ENCODE data around the gene SSU72.

SSU72 gene

GRCh38 chr1:1554550-1554925 is 20.1 kb downstream of the SSU72 start:
- POLR2A ChIA-PET = no interaction called here
- CTCF ChIA-PET = interaction anchor here (1.2 to 2.1 kb wide), 2 partner anchors 12 to 55 kb away, joined by 4 to 7 read pairs; no protein-coding TSS in a partner anchor
- no peak overlapping the region for H3K27ac ChIP-seq (ENCODE audit: insufficient read depth in 1 of 2, low read depth in 1 of 2, low read length in 2 of 2, poor library complexity in 1 of 2, severe bottlenecking in 2 of 2)
- no peaks in the 10 kb centered on the region for H3K9me3 ChIP-seq (ENCODE audit: control extremely low read depth in 1 of 5, control insufficient read depth in 4 of 5, insufficient read depth in 2 of 5, low read depth in 1 of 5, low read length in 4 of 5)
- no peaks in the 10 kb centered on the region for H3K4me1 ChIP-seq (ENCODE audit: control extremely low read depth in 1 of 4, control insufficient read depth in 4 of 4, insufficient read depth in 4 of 4, low read length in 3 of 4)
- H3K4me3 ChIP-seq (ENCODE audit: control insufficient read depth in 1 of 7, extremely low read depth in 1 of 7, insufficient read depth in 4 of 7, low read depth in 2 of 7, low read length in 6 of 7) = no peak overlapping the region
- H3K36me3 ChIP-seq (ENCODE audit: control insufficient read depth in 4 of 4, insufficient read depth in 4 of 4, low read length in 3 of 4) = peaks cover 0 to 43% (median 10%) of the 10 kb centered on the region in 4 experiments
- 96% methylated on average over 13 of the region's 13 CpGs for WGBS (ENCODE audit: insufficient coverage)
- H3K27me3 ChIP-seq (replicated peaks in 2 of 5; ENCODE audit: control insufficient read depth in 4 of 5, insufficient read depth in 5 of 5, low read length in 4 of 5) = no peaks in the 10 kb centered on the region
- DNase-seq = no peak

GRCh38 chr1:1553821-1554494 is 20.7 kb downstream of the SSU72 start:
- CTCF ChIA-PET = interaction anchor here (1.2 to 2.1 kb wide), 2 partner anchors 12 to 56 kb away, joined by 4 to 7 read pairs; no protein-coding TSS in a partner anchor
- DNase-seq = no peak
- Histone ChIP-seq H3K4me1 (ENCODE audit: control extremely low read depth in 1 of 4, control insufficient read depth in 4 of 4, insufficient read depth in 4 of 4, low read length in 3 of 4) (no peaks in the 10 kb centered on the region), H3K27ac (ENCODE audit: insufficient read depth in 1 of 2, low read depth in 1 of 2, low read length in 2 of 2, poor library complexity in 1 of 2, severe bottlenecking in 2 of 2) (no peak overlapping the region), H3K4me3 (ENCODE audit: control insufficient read depth in 1 of 7, extremely low read depth in 1 of 7, insufficient read depth in 4 of 7, low read depth in 2 of 7, low read length in 6 of 7) (no peak overlapping the region), H3K27me3 (replicated peaks in 2 of 5; ENCODE audit: control insufficient read depth in 4 of 5, insufficient read depth in 5 of 5, low read length in 4 of 5) (no peaks in the 10 kb centered on the region), H3K36me3 (ENCODE audit: control insufficient read depth in 4 of 4, insufficient read depth in 4 of 4, low read length in 3 of 4) (peaks cover 0 to 39% (median 9%) of the 10 kb centered on the region in 4 experiments), H3K9me3 (ENCODE audit: control extremely low read depth in 1 of 5, control insufficient read depth in 4 of 5, insufficient read depth in 2 of 5, low read depth in 1 of 5, low read length in 4 of 5) (no peaks in the 10 kb centered on the region)
- POLR2A ChIA-PET = no interaction called here
- 94% methylated on average over 35 of the region's 35 CpGs for WGBS (ENCODE audit: insufficient coverage)

- 98% methylated on average over 10 of the region's 10 CpGs for WGBS (ENCODE audit: insufficient coverage)
- no peak for DNase-seq
- H3K36me3 ChIP-seq (ENCODE audit: control insufficient read depth in 4 of 4, insufficient read depth in 4 of 4, low read length in 3 of 4) = peaks cover 0 to 46% (median 9%) of the 10 kb centered on the region in 4 experiments
- ChIA-PET CTCF (no interaction called here), POLR2A (no interaction called here)
- no peaks in the 10 kb centered on the region for H3K9me3 ChIP-seq (ENCODE audit: control extremely low read depth in 1 of 5, control insufficient read depth in 4 of 5, insufficient read depth in 2 of 5, low read depth in 1 of 5, low read length in 4 of 5)
- H3K4me1 ChIP-seq (ENCODE audit: control extremely low read depth in 1 of 4, control insufficient read depth in 4 of 4, insufficient read depth in 4 of 4, low read length in 3 of 4) = no peaks in the 10 kb centered on the region
- H3K27ac ChIP-seq (ENCODE audit: insufficient read depth in 1 of 2, low read depth in 1 of 2, low read length in 2 of 2, poor library complexity in 1 of 2, severe bottlenecking in 2 of 2) = no peak overlapping the region
- H3K27me3 ChIP-seq (replicated peaks in 2 of 5; ENCODE audit: control insufficient read depth in 4 of 5, insufficient read depth in 5 of 5, low read length in 4 of 5) = no peaks in the 10 kb centered on the region
- no peak overlapping the region for H3K4me3 ChIP-seq (ENCODE audit: control insufficient read depth in 1 of 7, extremely low read depth in 1 of 7, insufficient read depth in 4 of 7, low read depth in 2 of 7, low read length in 6 of 7)
Observed at GRCh38 chr1:1552263-1552639, 22.4 kb downstream of the SSU72 start.

GRCh38 chr1:1551524-1552262 is 23.0 kb downstream of the SSU72 start:
- Histone ChIP-seq H3K4me3 (ENCODE audit: control insufficient read depth in 1 of 7, extremely low read depth in 1 of 7, insufficient read depth in 4 of 7, low read depth in 2 of 7, low read length in 6 of 7) (no peak overlapping the region), H3K36me3 (ENCODE audit: control insufficient read depth in 4 of 4, insufficient read depth in 4 of 4, low read length in 3 of 4) (peaks cover 0 to 48% (median 7%) of the 10 kb centered on the region in 4 experiments), H3K27me3 (replicated peaks in 2 of 5; ENCODE audit: control insufficient read depth in 4 of 5, insufficient read depth in 5 of 5, low read length in 4 of 5) (no peaks in the 10 kb centered on the region), H3K9me3 (ENCODE audit: control extremely low read depth in 1 of 5, control insufficient read depth in 4 of 5, insufficient read depth in 2 of 5, low read depth in 1 of 5, low read length in 4 of 5) (no peaks in the 10 kb centered on the region), H3K27ac (ENCODE audit: insufficient read depth in 1 of 2, low read depth in 1 of 2, low read length in 2 of 2, poor library complexity in 1 of 2, severe bottlenecking in 2 of 2) (peak overlapping the region in 1 of 2 experiments; percentile 33), H3K4me1 (ENCODE audit: control extremely low read depth in 1 of 4, control insufficient read depth in 4 of 4, insufficient read depth in 4 of 4, low read length in 3 of 4) (no peaks in the 10 kb centered on the region)
- DNase-seq = no peak
- WGBS (ENCODE audit: insufficient coverage) = 96% methylated on average over 32 of the region's 33 CpGs
- ChIA-PET POLR2A (no interaction called here), CTCF (interaction anchor here (0.8 to 1.6 kb wide), 2 partner anchors 10 to 26 kb away, joined by 3 to 4 read pairs; no protein-coding TSS in a partner anchor)

GRCh38 chr1:1550591-1551432 is 23.9 kb downstream of the SSU72 start:
- H3K9me3 ChIP-seq (ENCODE audit: control extremely low read depth in 1 of 5, control insufficient read depth in 4 of 5, insufficient read depth in 2 of 5, low read depth in 1 of 5, low read length in 4 of 5) = no peaks in the 10 kb centered on the region
- ChIA-PET POLR2A (no interaction called here), CTCF (interaction anchor here (0.5 to 1.6 kb wide), 4 partner anchors 9 to 46 kb away, joined by 3 to 6 read pairs (median 4); no protein-coding TSS in a partner anchor)
- peaks cover 0 to 48% (median 6%) of the 10 kb centered on the region in 4 experiments for H3K36me3 ChIP-seq (ENCODE audit: control insufficient read depth in 4 of 4, insufficient read depth in 4 of 4, low read length in 3 of 4)
- no peaks in the 10 kb centered on the region for H3K27me3 ChIP-seq (replicated peaks in 2 of 5; ENCODE audit: control insufficient read depth in 4 of 5, insufficient read depth in 5 of 5, low read length in 4 of 5)
- H3K4me3 ChIP-seq (ENCODE audit: control insufficient read depth in 1 of 7, extremely low read depth in 1 of 7, insufficient read depth in 4 of 7, low read depth in 2 of 7, low read length in 6 of 7) = no peak overlapping the region
- H3K4me1 ChIP-seq (ENCODE audit: control extremely low read depth in 1 of 4, control insufficient read depth in 4 of 4, insufficient read depth in 4 of 4, low read length in 3 of 4) = no peaks in the 10 kb centered on the region
- 93% methylated on average over 11 of the region's 15 CpGs for WGBS (ENCODE audit: insufficient coverage)
- peak in 2 of 3 donors; percentile 36 to 44 for DNase-seq
- no peak overlapping the region for H3K27ac ChIP-seq (ENCODE audit: insufficient read depth in 1 of 2, low read depth in 1 of 2, low read length in 2 of 2, poor library complexity in 1 of 2, severe bottlenecking in 2 of 2)

GRCh38 chr1:1550087-1550486 is 24.6 kb downstream of the SSU72 start:
- WGBS (ENCODE audit: insufficient coverage) = 96% methylated on average over 5 of the region's 7 CpGs
- no peaks in the 10 kb centered on the region for H3K27me3 ChIP-seq (replicated peaks in 2 of 5; ENCODE audit: control insufficient read depth in 4 of 5, insufficient read depth in 5 of 5, low read length in 4 of 5)
- H3K9me3 ChIP-seq (ENCODE audit: control extremely low read depth in 1 of 5, control insufficient read depth in 4 of 5, insufficient read depth in 2 of 5, low read depth in 1 of 5, low read length in 4 of 5) = no peaks in the 10 kb centered on the region
- H3K4me1 ChIP-seq (ENCODE audit: control extremely low read depth in 1 of 4, control insufficient read depth in 4 of 4, insufficient read depth in 4 of 4, low read length in 3 of 4) = no peaks in the 10 kb centered on the region
- ChIA-PET CTCF (interaction anchor here (1.2 kb wide), 1 partner anchor 45 kb away, joined by 6 read pairs; no protein-coding TSS in a partner anchor), POLR2A (no interaction called here)
- no peak overlapping the region for H3K4me3 ChIP-seq (ENCODE audit: control insufficient read depth in 1 of 7, extremely low read depth in 1 of 7, insufficient read depth in 4 of 7, low read depth in 2 of 7, low read length in 6 of 7)
- H3K27ac ChIP-seq (ENCODE audit: insufficient read depth in 1 of 2, low read depth in 1 of 2, low read length in 2 of 2, poor library complexity in 1 of 2, severe bottlenecking in 2 of 2) = no peak overlapping the region
- H3K36me3 ChIP-seq (ENCODE audit: control insufficient read depth in 4 of 4, insufficient read depth in 4 of 4, low read length in 3 of 4) = peaks cover 0 to 46% (median 4%) of the 10 kb centered on the region in 4 experiments
- DNase-seq = no peak
